SK-N-SH (cell line): ENCODE data around the gene BDKRB1. TPM values are rescaled to one million over a fixed set of nuclear protein-coding genes. Genes with fewer than 3 reads are reported as not detected.

ENCODE experiments used
- CTCF ChIA-PET: fragments of 300-600, 350-600 bp; formaldehyde crosslinking; extraction: SDS; loops from one replicate; lab custom pipeline; 2021; lab: Yijun Ruan, JAX
- POLR2A ChIA-PET: fragments of 350-600 bp; sonication (Branson Sonifier 250); formaldehyde crosslinking; extraction: SDS; loops from one replicate; lab custom pipeline; 2020; ENCODE audit warnings: antibody characterized with exemption, inconsistent platforms; lab: Yijun Ruan, JAX
- DNase-seq: peaks from one replicate; pipeline ENCODE4 v3.0.0; 2012
- H2AFZ ChIP-seq: fragments of 200-600 bp; sonication (generic); 2 replicates; pipeline ENCODE4 v1.8.1; 2016; ENCODE audit warnings: antibody characterized with exemption, mild to moderate bottlenecking, low read depth
- H3F3A ChIP-seq: fragments of 200-600 bp; sonication (generic); replicated peaks from 2 replicates; pipeline ENCODE3; 2016; ENCODE audit warnings: antibody characterized with exemption, mild to moderate bottlenecking; ENCODE audit not compliant: insufficient read depth
- H3K27ac ChIP-seq, 2 experiments: fragments of 200-500 bp in 1 of 2; fragments of 200-600 bp in 1 of 2; sonication (Bioruptor generic) in 1 of 2; sonication (generic), shearing (Covaris generic) in 1 of 2; 2 replicates each; pipeline versions ENCODE4 v1.5.1 to v1.6.1; 2014 to 2016; ENCODE audit warnings: low read depth in 2 of 2, inconsistent platforms in 1 of 2, low read length in 1 of 2, mild to moderate bottlenecking in 1 of 2, mixed read lengths in 1 of 2
- H3K27me3 ChIP-seq: fragments of 200-600 bp; sonication (generic), shearing (Covaris generic); 2 replicates; pipeline ENCODE4 v1.6.1; 2016; ENCODE audit warnings: mixed run types; ENCODE audit not compliant: insufficient read depth
- H3K36me3 ChIP-seq, 2 experiments: fragments of 200-500 bp in 1 of 2; fragments of 200-600 bp in 1 of 2; sonication (Bioruptor generic) in 1 of 2; sonication (generic) in 1 of 2; replicated peaks in 1 of 2; 2 replicates each; pipeline versions ENCODE3 to v1.5.1; 2014 to 2016; ENCODE audit warnings: low read length in 1 of 2, mild to moderate bottlenecking in 1 of 2; ENCODE audit not compliant: insufficient read depth in 2 of 2, control insufficient read depth in 1 of 2
- H3K4me1 ChIP-seq, 2 experiments: fragments of 200-500 bp in 1 of 2; fragments of 200-600 bp in 1 of 2; sonication (Bioruptor generic) in 1 of 2; sonication (generic), shearing (Covaris generic) in 1 of 2; 2 replicates each; pipeline versions ENCODE4 v1.5.1 to v1.6.1; 2014 to 2016; ENCODE audit warnings: low read depth in 1 of 2, low read length in 1 of 2, mixed run types in 1 of 2; ENCODE audit not compliant: insufficient read depth in 2 of 2, control insufficient read depth in 1 of 2
- H3K4me2 ChIP-seq: fragments of 200-600 bp; sonication (generic), shearing (Covaris generic); 2 replicates; pipeline ENCODE4 v1.6.1; 2017; ENCODE audit warnings: mixed run types
- H3K4me3 ChIP-seq, 2 experiments: fragments of 200-500 bp in 1 of 2; fragments of 200-600 bp in 1 of 2; sonication (Bioruptor generic) in 1 of 2; sonication (generic), shearing (Covaris generic) in 1 of 2; 2 replicates each; pipeline versions ENCODE4 v1.5.1 to v1.8.1; 2014 to 2016; ENCODE audit warnings: low read depth in 2 of 2, inconsistent platforms in 1 of 2, low read length in 1 of 2, mild to moderate bottlenecking in 1 of 2, mixed read lengths in 1 of 2, moderate library complexity in 1 of 2
- H3K79me2 ChIP-seq: fragments of 200-600 bp; sonication (generic); 2 replicates; pipeline ENCODE4 v1.8.1; 2017; ENCODE audit warnings: mild to moderate bottlenecking; ENCODE audit not compliant: insufficient read depth
- H3K9ac ChIP-seq: fragments of 200-600 bp; sonication (generic); 2 replicates; pipeline ENCODE4 v1.6.1; 2017; ENCODE audit warnings: mixed run types
- H3K9me2 ChIP-seq: fragments of 200-600 bp; sonication (generic); 2 replicates; pipeline ENCODE4 v1.6.1; 2017; ENCODE audit warnings: mixed run types
- H3K9me3 ChIP-seq: fragments of 200-600 bp; sonication (generic); 2 replicates; pipeline ENCODE4 v1.6.1; 2017; ENCODE audit warnings: mixed run types, mild to moderate bottlenecking, moderate library complexity
- H4K20me1 ChIP-seq: fragments of 200-600 bp; sonication (generic); 2 replicates; pipeline ENCODE4 v1.6.1; 2017; ENCODE audit warnings: mild to moderate bottlenecking, mixed run types; ENCODE audit not compliant: insufficient read depth
- FOSL2 ChIP-seq: IDR thresholded peaks from 2 replicates; pipeline ENCODE4 v1.4.0; 2012; ENCODE audit warnings: low read depth, mild to moderate bottlenecking, moderate library complexity, borderline replicate concordance
- FOXJ3 ChIP-seq: sonication (generic); formaldehyde crosslinking; IDR thresholded peaks from 2 replicates; pipeline ENCODE4 v1.5.1; 2020; ENCODE audit warnings: mild to moderate bottlenecking, missing genetic modification reagents
- POLR2AphosphoS5 ChIP-seq: IDR thresholded peaks from 2 replicates; pipeline ENCODE4 v1.6.1; 2012; ENCODE audit warnings: low read depth, low read length
- RAD21 ChIP-seq: IDR thresholded peaks from 2 replicates; pipeline ENCODE4 v1.6.1; 2012; ENCODE audit warnings: mild to moderate bottlenecking, low read length
- RFX5 ChIP-seq: IDR thresholded peaks from 2 replicates; pipeline ENCODE4 v1.6.1; 2012; ENCODE audit warnings: mild to moderate bottlenecking, improper control_type of control experiment, low read length
- SIN3A ChIP-seq: IDR thresholded peaks from 2 replicates; pipeline ENCODE4 v1.6.1; 2012; ENCODE audit warnings: low read depth, mild to moderate bottlenecking, low read length, moderate library complexity, borderline replicate concordance
- TAF1 ChIP-seq: IDR thresholded peaks from 2 replicates; pipeline ENCODE4 v1.6.1; 2012; ENCODE audit warnings: low read depth, mild to moderate bottlenecking, low read length, moderate library complexity, borderline replicate concordance
- TCF12 ChIP-seq: IDR thresholded peaks from 2 replicates; pipeline ENCODE4 v1.4.0; 2012
- WGBS: methylation state at CpG from one replicate; pipeline ENCODE4 v1.1.6; 2017; ENCODE audit warnings: low lambda C conversion rate; 5-methylcytosine and 5-hydroxymethylcytosine counted together
- polyA plus RNA-seq, 3 experiments: library from polyadenylated mRNA; depleted of rRNA; stranded (reverse); fragments of >200 nt; gene quantifications; 2 replicates each; pipeline ENCODE4 v1.2.3, GENCODE V29; 2012
- small RNA-seq, 7 experiments: library from RNA; depleted of rRNA; stranded (forward); fragments of <200 nt; gene quantifications; one replicate each; pipeline ENCODE3, GENCODE V24; 2012
- TF ChIP-seq, protein P1 (sequence below): IDR thresholded peaks from 2 replicates; pipeline ENCODE4 v1.4.0; 2012; ENCODE audit warnings: low read depth, borderline replicate concordance

Gene BDKRB1
- polyA plus RNA-seq, 1 of the 3 experiments (the other 2 are of a cell fraction): 14.4 TPM

- H3K27me3 ChIP-seq: no peaks in the 10 kb centered on the region
- H3K9me2 ChIP-seq: no peaks in the 10 kb centered on the region
- H3K79me2 ChIP-seq: no peaks in the 10 kb centered on the region
- no peak overlapping the region for H3K9ac ChIP-seq
- no peak for DNase-seq
- ChIA-PET POLR2A (no interaction called here), CTCF (interaction anchor here (1.1 to 1.8 kb wide), 3 partner anchors 9 to 114 kb away, joined by 3 to 6 read pairs (median 3); no protein-coding TSS in a partner anchor)
- peaks cover 64 to 72% of the 10 kb centered on the region in 2 experiments for H3K36me3 ChIP-seq
- TF ChIP-seq POLR2AphosphoS5 (no peak), TCF12 (no peak), SIN3A (no peak), FOSL2 (no peak)
- no peak overlapping the region for H3K4me3 ChIP-seq
- no peaks in the 10 kb centered on the region for H3F3A ChIP-seq
- H3K4me1 ChIP-seq: peaks cover 0 to 1% of the 10 kb centered on the region in 2 experiments; a peak in 2 of 4 replicates
- no peak overlapping the region for H2AFZ ChIP-seq
- no peak overlapping the region; a peak in 1 of 4 replicates for H3K27ac ChIP-seq
- H4K20me1 ChIP-seq: no peaks in the 10 kb centered on the region
- 77% methylated on average over 8 of the region's 8 CpGs for WGBS
- no peak overlapping the region for H3K4me2 ChIP-seq
- no peaks in the 10 kb centered on the region for H3K9me3 ChIP-seq
These were observed 53.3 kb downstream of the BDKRB1 start for GRCh38 chr14:96309133-96309895.

- no peak overlapping the region for H3K4me2 ChIP-seq
- CTCF ChIA-PET: interaction anchor here (0.6 to 1.5 kb wide), 3 partner anchors 8 to 24 kb away, joined by 3 read pairs; no protein-coding TSS in a partner anchor
These were observed 53.9 kb downstream of the BDKRB1 start for GRCh38 chr14:96309896-96310330.

DNA sequence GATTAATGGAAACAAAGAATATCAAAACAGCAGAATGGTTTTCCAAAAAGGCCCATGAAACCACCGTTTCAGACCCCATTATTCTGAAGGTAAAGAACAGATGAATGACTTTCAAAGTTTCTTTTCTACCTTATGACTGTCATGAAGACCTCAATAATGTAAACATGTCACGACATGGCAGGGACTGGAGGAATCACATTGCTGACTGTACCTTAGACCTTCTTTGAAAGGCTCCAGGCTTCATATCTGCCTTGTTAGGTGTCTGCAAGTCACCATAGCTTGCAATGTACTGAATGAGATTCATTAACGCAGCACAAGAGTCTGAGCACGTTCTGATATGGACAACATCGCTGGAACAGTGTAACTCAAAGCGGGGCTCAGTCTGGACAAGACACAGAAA is 54.9 kb downstream of the BDKRB1 start:
- Histone ChIP-seq H3F3A (no peaks in the 10 kb centered on the region), H3K27me3 (no peaks in the 10 kb centered on the region), H4K20me1 (no peaks in the 10 kb centered on the region), H3K9ac (no peak overlapping the region), H3K9me3 (no peaks in the 10 kb centered on the region), H3K79me2 (no peaks in the 10 kb centered on the region), H3K27ac (no peak overlapping the region; a peak in 1 of 4 replicates), H3K9me2 (no peaks in the 10 kb centered on the region), H2AFZ (no peak overlapping the region), H3K4me1 (no peaks in the 10 kb centered on the region)
- no peak for DNase-seq
- POLR2A ChIA-PET: no interaction called here
- TF ChIP-seq RFX5: no peak
- TF ChIP-seq TAF1: no peak
- no peak for TF ChIP-seq FOXJ3 (CRISPR knock-in tag)
- TF ChIP-seq, all 33 proteins: peak for 0
- Histone ChIP-seq H3K36me3 (peaks cover 64 to 75% of the 10 kb centered on the region in 2 experiments), H3K4me3 (no peak overlapping the region), H3K4me2 (no peak overlapping the region)
- WGBS: 94% methylated on average over 6 of the region's 6 CpGs
- CTCF ChIA-PET: interaction anchor here (1.1 to 1.5 kb wide), 2 partner anchors 13 to 25 kb away, joined by 3 read pairs; no protein-coding TSS in a partner anchor

More at GRCh38 chr14:96309896-96310330, 53.9 kb downstream of the BDKRB1 start:
- no peaks in the 10 kb centered on the region for H4K20me1 ChIP-seq
- no peaks in the 10 kb centered on the region for H3F3A ChIP-seq
- H3K27ac ChIP-seq: no peak overlapping the region; a peak in 1 of 4 replicates
- H3K4me1 ChIP-seq: no peaks in the 10 kb centered on the region; a peak in 1 of 4 replicates
- peaks cover 61 to 71% of the 10 kb centered on the region in 2 experiments for H3K36me3 ChIP-seq
- no peaks in the 10 kb centered on the region for H3K9me2 ChIP-seq
- H3K9ac ChIP-seq: no peak overlapping the region
- no peak overlapping the region for H3K4me3 ChIP-seq
- 85% methylated on average over 5 of the region's 5 CpGs for WGBS
- TF ChIP-seq RAD21: peak; percentile 30
- TF ChIP-seq, protein P1, sequence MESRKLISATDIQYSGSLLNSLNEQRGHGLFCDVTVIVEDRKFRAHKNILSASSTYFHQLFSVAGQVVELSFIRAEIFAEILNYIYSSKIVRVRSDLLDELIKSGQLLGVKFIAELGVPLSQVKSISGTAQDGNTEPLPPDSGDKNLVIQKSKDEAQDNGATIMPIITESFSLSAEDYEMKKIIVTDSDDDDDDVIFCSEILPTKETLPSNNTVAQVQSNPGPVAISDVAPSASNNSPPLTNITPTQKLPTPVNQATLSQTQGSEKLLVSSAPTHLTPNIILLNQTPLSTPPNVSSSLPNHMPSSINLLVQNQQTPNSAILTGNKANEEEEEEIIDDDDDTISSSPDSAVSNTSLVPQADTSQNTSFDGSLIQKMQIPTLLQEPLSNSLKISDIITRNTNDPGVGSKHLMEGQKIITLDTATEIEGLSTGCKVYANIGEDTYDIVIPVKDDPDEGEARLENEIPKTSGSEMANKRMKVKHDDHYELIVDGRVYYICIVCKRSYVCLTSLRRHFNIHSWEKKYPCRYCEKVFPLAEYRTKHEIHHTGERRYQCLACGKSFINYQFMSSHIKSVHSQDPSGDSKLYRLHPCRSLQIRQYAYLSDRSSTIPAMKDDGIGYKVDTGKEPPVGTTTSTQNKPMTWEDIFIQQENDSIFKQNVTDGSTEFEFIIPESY: no peak
- H2AFZ ChIP-seq: no peak overlapping the region
- POLR2A ChIA-PET: no interaction called here
- DNase-seq: no peak
- H3K27me3 ChIP-seq: no peaks in the 10 kb centered on the region
- no peaks in the 10 kb centered on the region for H3K79me2 ChIP-seq
- no peaks in the 10 kb centered on the region for H3K9me3 ChIP-seq

Small RNAs within 50 kb of the gene (small RNA-seq; reads per million reads assigned to genes)
- 0 reads per million in 7 experiments for gene CKS1BP1

Other genes starting within 250 kb of the BDKRB1 start
- gene C14orf132, start 216.8 kb upstream of the BDKRB1 start, polyA plus RNA-seq (2012; rRNA removed): 5.5 and 7.1 TPM in 2 replicates
- gene BDKRB2, start 51.4 kb upstream of the BDKRB1 start, polyA plus RNA-seq (2012; rRNA removed): 4.8 and 6.4 TPM in 2 replicates
- gene ATG2B, start 107.1 kb downstream of the BDKRB1 start, polyA plus RNA-seq (2012; rRNA removed): 5.8 and 7.5 TPM in 2 replicates
- gene GSKIP, start 107.3 kb downstream of the BDKRB1 start, polyA plus RNA-seq (2012; rRNA removed): 13.6 and 18.2 TPM in 2 replicates
- gene AK7, start 135.9 kb downstream of the BDKRB1 start, polyA plus RNA-seq (2012; rRNA removed): 2.1 and 2.3 TPM in 2 replicates
- 53.7 and 78.0 TPM in 2 replicates for gene PAPOLA, start 246.2 kb downstream of the BDKRB1 start, polyA plus RNA-seq (2012; rRNA removed)